Erythroblast (primary cell): ENCODE measurements around the gene ZBTB46.
"Not testable (repeated sequence)": the region's sequence is repeated elsewhere in the genome, so short reads cannot be mapped to it uniquely, and the experiment has no call there.

Experiments used
- GATA1 ChIP-seq: IDR thresholded peaks from 2 replicates; pipeline ENCODE4 v1.6.1; 2011; ENCODE audit warnings: low read depth, mild to moderate bottlenecking, control low read depth, low read length, moderate library complexity
- POLR2A ChIP-seq: IDR thresholded peaks from 2 replicates; pipeline ENCODE4 v1.6.1; 2011; ENCODE audit warnings: mild to moderate bottlenecking, low read length

DNA sequence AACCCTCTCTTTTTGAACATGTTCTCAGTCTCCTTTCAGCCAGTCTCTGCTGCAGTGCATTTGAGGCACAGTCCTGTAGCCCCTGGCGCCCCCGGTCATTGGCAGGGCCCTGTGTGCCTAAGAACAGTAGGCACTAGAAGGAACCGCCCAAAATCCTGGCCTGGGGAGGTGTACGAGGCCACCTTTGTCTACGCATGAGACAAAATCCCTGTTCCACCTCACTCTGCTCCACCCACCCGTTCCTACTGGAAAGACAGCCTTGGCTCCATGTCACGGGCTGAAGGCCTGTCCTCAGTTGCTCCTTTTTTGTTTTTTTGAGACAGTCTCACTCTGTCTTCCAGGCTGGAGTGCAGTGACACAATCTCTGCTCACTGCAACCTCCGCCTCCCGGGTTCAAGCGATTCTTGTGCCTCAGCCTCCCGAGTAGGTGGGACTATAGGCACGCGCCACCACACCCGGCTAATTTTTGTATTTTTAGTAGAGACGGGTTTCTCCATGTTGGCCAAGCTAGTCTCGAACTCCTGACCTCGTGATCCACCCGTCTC lies 100.8 kb downstream of the ZBTB46 start:
- TF ChIP-seq POLR2A, GATA1: not testable (repeated sequence)
